SIG-M5 treated with dmso at 0.1 percent for 504 hours (cell line): ENCODE measurements around the gene ATP6V1B1.

Experiments
- DNase-seq: peaks from one replicate; lab custom pipeline; 2025; ENCODE audit not compliant: unreplicated experiment; lab: John Stamatoyannopoulos, UW

Gene ATP6V1B1

DNA sequence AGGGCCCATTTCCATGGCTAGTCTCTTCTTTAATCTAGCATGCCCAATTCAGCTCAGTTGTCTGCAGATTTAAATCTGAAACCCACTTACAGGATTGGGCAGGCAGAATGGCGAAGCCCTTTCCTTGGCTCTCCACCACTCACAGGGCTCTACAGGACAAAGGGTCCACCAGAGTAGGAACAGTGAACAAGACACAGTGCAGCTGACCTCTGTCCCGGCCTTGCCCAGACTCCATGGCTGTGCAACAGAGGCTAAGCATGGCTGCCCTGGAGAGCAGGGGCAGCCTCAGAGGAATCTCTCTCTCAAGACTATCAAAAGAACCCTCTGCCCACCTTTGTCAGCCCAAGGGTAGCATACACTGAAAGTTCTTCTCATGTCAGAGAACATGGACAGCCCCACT is 9.7 kb upstream of the ATP6V1B1 start:
- DNase-seq, result no peak

GRCh38 chr2:70927138-70927537 is 8.6 kb upstream of the ATP6V1B1 start:
- DNase-seq, result no peak

GRCh38 chr2:70927641-70928040 is 8.1 kb upstream of the ATP6V1B1 start:
- no peak for DNase-seq

DNA sequence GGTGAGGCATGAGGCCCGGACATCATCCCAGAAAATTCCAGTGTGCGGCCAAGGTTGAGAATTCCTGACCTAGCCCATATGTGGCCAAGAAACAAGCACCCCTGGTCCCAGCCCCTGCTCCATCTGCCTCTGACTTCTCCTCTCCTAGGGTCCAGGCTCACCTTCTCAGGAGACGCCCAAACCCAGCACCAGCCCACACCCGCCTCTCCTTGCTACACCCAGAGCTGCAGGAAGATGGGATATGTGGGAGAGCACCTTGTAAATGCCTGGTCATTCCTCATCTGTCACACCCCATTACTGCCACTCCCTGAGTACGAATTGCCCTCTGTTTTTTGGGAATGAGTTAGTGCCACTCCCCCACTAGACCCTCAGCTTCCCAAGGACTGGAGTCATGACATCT is 7.3 kb upstream of the ATP6V1B1 start:
- DNase-seq, result no peak

- DNase-seq, result no peak
These were observed 5.0 kb upstream of the ATP6V1B1 start for GRCh38 chr2:70930371-70931329.

DNA sequence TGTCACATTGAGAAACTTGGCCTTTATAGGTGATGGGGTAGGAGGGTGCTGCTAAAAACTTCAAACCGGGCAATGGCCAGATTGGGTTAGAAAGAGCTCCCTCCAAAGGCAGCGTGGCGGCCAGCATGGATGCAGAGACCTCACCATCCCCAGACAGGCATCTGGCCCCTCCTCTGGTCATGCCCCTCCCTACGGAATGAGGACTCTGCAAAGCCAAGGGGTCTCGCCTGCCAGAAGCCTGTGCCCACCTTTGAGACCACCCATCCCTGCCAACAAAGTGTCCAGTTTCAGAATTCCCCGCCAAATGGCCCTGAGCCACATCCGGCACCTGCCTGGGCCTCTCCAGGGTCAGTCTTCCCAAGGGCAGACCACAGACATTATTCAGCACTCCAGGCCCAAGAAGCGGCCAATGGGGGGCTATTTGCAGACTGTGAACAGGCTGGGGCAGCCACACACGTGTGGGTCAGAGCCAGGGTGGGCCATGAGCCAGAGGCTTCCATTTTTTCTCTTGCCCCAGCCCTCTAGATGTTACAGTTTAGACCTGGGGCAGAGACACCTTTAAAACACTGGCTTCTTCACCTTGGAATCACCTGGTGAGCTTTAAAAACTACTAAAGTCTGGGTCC is 4.2 kb upstream of the ATP6V1B1 start:
- no peak for DNase-seq

- no peak for DNase-seq
These were observed 3.0 kb upstream of the ATP6V1B1 start for GRCh38 chr2:70932631-70933230.

- DNase-seq, result no peak
These were observed 719 bp upstream of the ATP6V1B1 start for GRCh38 chr2:70934981-70935380.

- DNase-seq, result no peak
These were observed 672 bp downstream of the ATP6V1B1 start for GRCh38 chr2:70936165-70936978.

GRCh38 chr2:70936979-70937811 is 1.5 kb downstream of the ATP6V1B1 start:
- DNase-seq, result peak; percentile 16

DNA sequence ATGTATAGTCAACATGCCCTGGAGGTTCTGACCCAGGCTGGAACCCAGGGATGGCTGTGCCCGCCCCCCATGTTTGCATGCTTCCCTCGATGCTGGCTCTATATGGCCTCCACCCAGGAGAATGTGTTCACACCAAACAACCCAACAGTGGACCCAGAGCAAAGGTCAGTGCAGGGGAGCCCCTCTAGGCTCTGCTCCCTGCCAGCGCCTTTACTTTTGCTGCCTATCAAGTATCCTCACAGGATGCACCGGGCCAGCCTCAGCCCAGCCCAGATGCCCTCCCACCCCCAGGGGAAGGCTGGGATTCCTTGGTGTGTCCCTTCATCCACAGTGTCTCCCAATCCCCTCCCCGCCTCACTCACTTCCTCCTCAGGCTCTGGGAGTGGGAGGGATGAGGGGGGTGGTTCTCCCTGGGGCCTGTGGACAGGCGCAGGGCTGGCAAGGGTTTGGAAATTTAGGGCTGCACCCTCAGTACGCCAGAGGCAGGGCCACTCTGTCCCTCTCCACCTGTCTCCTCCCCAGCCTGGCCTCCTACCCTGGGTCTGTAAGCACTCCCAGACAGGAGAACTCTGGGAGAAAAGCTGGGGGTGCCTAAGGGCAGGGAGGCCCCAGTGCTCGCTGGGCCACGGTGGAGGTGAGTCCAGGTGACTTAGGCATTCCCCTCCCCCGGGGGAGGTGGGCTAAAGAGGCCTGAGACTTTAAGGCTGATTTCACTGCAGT is 2.3 kb downstream of the ATP6V1B1 start:
- no peak for DNase-seq

DNA sequence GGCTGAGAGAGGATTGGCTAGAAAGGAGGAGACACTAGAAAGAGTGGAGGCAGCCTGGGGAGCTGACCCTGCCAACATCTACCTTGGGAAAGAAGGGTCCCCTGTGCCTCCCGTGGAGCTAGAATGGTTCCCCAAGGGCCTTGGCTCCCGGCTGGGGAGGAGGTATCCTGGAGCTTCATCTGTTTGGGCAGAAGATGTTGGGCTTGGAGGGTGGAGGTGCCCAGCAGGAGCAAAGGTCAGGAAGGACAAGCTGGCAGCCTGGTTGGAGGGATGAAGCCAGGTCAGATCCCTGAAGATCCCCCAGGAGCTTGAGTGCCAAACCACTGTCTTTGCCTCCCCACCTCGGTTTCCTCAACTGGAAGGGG is 2.9 kb downstream of the ATP6V1B1 start:
- DNase-seq, result no peak

DNA sequence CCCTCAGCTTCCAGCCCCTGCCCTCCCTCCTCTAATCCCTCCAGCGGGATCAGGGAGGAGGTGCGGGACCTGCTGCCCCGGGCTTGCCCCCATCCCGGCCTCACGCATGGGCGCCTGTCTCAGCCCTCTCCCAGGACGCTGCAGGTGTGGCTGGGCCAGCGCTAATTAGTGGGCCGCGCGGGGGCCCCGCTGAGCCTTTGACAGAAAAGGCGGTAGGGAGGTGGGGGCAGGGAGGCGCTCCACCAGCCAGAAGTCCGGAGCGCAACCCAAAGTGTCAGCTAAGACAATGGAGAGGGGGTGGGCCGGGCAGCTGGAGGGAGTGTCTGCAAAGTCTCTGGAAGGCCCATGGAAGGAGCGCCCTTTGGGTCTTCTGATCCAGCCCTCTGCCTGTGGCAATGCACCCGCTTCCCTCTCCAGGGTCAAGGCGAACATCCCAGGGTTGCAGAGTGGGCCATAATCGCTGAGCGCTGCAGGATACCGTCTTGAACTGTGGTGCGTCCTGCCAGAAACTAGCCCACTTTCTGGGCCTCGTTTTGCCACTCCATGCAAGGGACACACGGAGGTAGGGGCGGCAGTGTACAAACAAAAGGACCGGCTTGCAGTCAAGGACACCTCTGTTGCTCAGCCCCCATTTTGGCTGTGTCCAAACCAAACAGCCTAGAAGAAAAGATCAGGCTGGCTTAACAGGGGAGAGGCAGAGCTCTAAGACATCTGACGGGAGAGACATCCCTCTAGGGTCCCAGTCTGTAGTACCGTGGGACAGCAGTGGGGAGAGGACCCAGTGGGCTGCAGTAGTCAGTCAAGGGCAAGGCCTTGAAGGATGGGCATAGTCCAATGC is 3.5 kb downstream of the ATP6V1B1 start:
- no peak for DNase-seq

DNA sequence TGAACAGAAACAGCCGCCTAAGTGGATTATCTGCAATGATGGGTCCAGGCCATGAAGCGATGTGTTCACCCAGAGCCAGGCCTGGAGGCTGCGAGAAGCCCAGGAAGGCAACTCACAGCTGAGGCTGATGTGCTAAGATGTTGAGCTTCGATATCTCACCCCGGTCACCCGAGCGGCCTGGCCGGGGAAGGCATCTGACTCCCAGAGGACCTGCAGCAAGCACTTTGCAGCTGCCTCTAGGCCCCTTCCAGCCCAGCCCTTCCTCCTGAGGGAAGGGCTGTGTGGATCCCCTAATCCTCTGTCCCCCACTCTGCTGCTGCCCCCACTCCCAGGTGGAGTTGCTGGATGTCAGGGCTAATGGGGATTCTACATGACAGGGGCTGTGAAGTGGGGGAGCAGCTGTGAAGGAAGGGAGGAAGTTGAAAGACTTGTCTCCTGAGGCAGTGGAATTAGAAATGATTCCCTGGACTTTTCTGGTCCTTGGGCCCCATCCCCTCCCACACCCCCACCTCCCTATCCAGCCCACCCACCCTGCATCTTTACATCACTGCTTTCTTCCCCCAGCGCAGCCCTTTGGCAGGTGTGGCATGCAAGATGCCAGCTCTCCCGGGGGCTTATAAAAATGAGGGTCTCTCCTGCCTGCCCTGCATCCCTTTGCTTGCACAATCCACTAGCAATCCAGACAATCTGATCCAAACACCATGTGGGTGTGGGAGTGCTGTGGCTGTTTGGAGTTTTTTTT is 4.3 kb downstream of the ATP6V1B1 start:
- DNase-seq, result no peak

GRCh38 chr2:70941186-70941585 is 5.5 kb downstream of the ATP6V1B1 start:
- no peak for DNase-seq

DNA sequence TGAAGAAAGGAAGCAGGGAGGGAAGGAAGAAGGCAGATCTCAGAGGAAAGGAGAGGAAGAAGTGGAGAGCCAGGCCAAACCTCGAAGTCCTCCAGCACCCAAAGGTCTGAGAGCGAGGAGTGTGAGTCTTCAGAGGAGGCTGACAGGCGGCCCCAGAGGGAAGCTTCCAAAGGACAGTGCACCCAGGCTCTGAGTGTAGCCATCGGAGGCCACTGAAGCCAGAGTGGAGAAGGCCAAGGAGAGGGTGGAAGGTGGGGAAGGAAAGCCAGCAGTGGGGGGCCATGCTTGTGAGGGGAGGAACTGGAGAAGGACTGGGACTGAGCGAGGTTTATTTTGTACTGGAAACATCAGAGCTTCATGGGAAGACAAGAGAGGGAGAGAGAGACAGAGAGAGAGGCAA is 6.0 kb downstream of the ATP6V1B1 start:
- no peak for DNase-seq

GRCh38 chr2:70942396-70943204 is 6.9 kb downstream of the ATP6V1B1 start:
- DNase-seq, result no peak
